ENCODE results near the gene COL18A1.

Gene COL18A1

DNA sequence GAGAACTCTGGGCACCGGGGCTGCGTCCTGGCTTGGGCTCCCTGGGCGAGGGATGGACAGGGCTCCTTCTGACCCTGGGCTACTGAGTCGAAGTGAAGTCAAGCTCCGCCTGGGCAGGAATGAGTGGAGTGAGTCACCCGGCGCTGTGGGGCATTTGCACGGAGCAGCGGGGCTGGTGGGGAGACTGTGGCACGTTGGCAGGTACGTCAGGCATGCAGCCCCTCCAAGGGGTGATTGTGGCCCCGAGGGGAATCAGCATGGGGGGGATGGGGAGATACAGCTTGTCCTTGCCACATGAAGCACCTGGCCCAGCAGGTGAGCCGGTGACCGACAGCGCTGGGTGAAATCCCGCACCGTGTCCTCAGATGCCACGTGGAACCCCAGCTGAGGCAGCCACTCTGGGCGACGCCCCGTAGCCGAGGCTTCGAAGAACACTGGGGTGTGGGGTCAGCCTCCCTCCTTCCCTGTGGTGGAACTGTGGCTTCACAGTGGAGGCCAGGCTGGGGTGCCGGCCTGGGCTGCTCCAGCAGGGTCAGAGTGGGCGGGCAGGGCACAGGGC, 62.3 kb downstream of the COL18A1 start:
- DNase-seq: peak in 1 of 42 donors; percentile 1
- intact Hi-C loops (cut with DNase I): no loop called here

- intact Hi-C loops (cut with DNase I): no loop called here
These were observed 63.3 kb downstream of the COL18A1 start for GRCh38 chr21:45468051-45468970.

DNA sequence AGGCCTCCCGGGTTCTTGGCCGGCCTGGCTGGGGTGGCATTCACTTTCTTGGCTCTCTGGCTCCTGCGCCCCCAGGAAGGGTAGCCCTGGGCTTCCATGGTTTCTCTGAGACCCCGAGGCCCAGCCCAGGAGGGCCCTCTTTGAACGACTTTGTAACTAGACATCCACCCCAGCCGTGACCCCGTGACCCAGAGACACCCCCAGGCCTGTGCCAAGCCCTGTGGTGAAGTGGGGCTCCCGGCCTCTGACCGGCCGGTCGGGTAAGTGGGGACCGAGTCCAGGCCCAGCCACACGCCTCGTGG, 64.0 kb downstream of the COL18A1 start:
- DNase-seq: no peak

More at GRCh38 chr21:45468051-45468970, 63.3 kb downstream of the COL18A1 start:
- DNase-seq: peak in 1 of 42 donors; percentile 1

DNA sequence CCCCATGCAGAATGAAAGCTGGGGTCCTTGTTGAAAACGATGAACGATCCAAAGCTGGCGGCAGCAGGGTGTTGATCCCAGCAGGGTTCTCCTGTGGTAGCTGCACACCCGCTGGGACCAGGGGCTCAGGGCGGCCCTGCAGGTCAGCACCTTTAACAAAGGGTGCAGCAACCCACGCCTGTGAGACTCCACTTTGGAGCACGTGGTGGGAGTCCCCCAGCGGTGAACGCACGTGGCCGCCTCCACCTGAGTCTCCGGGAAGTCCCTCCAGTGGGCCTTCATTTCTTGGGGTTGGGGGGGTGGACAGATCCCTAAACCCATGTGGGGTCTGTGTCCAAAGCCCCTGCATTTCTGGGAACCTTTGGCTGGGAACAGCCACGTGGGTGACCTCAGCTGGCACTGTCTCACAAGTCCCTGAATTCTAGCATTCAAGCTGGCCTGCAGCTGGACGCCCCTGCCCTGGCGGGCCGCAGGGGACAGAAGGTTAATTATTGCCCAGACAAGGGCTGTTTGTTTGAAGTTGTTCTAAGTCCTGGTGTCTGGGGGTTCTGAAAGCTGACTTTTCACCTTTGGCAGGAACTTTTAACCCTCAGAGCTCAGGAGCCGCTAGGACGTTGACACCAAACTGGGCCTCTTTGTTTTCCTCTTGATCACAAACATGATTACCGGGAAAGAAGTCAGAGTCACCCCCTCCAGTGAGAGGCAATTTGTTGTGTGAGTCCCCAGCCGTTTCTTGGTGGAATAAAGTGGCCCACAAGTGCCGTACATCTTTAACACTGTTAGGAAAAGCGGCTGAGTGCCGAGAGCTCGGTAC, 64.5 kb downstream of the COL18A1 start:
- intact Hi-C loops (cut with DNase I): no loop called here
- peak in 38 of 42 donors; percentile 20 to 84 (median 62) for DNase-seq

More for the DNA sequence above, 64.0 kb downstream of the COL18A1 start:
- intact Hi-C loops (cut with DNase I): no loop called here

- peak in 1 of 42 donors; percentile 1 for DNase-seq
- intact Hi-C loops (cut with DNase I): no loop called here
These were observed 65.1 kb downstream of the COL18A1 start for GRCh38 chr21:45470087-45470515.

DNA sequence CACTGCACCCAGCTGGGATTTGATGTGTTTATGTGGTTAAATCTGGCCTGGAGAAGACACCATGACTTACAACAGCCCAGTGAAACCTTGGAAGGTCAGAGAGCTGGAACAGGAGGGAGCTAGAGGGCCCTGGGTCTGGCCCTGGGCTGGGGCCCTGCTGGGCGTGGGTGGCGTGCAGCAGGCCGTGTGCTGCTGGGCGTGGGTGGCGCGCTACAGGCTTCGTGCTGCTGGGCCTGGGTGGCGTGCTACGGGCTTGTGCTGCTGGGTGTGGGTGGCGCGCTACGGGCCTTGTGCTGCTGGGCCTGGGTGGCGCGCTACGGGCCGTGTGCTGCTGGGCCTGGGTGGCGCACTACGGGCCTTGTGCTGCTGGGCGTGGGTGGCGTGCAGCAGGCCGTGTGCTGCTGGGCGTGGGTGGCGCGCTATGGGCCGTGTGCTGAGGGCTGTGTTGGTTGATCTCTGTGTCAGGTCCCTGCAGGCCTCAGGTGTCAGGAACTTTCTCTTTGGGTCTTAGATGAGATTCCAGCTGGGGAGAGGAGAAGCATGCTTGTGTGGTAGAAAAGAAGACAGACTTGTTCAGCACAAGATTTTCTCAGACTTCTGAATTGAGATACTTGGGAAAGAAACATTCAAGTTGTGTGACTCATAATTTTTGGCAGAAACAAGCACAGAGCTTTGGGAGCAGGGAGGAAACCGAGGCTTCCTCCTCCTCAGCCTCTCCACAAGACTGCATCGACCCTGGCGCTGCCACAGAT, 66.0 kb downstream of the COL18A1 start:
- intact Hi-C loops (cut with DNase I): no loop called here
- DNase-seq: peak in 6 of 42 donors; percentile 28 to 60 (median 32)

DNA sequence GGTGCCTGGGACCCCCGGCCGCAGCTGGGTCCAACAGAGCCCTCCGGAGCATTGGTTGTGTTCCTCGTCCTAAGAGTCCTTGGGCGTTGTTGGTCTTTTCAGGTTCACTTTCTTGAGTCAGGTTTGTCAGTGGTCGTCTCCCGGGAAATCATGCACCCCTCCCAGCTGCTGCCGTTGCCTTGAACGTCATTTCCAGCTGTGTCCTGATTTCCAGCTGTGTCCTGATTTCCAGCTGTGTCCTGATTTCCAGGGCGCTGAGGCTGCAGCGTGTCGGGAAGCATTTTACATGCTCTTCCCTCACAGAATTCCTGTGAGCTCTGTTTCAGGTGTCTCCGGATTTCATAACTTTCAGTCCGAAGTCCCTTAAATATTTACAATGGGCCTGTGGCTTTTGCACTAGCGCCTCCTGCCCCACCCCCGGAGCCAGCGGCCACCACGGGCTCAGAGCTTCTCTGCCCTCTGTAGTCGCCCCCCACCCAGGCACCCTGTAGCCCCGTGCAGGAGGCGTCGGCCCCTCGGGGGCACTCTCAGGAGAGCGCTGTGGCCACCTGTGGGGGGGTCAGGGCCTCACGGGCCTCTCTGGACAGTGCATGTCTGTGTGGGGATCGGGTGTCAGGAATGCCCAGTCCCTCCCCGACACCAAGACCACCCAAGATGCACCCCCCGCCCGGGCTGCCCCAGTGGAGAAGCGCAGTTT, 66.7 kb downstream of the COL18A1 start:
- intact Hi-C loops (cut with DNase I): no loop called here
- no peak for DNase-seq

DNA sequence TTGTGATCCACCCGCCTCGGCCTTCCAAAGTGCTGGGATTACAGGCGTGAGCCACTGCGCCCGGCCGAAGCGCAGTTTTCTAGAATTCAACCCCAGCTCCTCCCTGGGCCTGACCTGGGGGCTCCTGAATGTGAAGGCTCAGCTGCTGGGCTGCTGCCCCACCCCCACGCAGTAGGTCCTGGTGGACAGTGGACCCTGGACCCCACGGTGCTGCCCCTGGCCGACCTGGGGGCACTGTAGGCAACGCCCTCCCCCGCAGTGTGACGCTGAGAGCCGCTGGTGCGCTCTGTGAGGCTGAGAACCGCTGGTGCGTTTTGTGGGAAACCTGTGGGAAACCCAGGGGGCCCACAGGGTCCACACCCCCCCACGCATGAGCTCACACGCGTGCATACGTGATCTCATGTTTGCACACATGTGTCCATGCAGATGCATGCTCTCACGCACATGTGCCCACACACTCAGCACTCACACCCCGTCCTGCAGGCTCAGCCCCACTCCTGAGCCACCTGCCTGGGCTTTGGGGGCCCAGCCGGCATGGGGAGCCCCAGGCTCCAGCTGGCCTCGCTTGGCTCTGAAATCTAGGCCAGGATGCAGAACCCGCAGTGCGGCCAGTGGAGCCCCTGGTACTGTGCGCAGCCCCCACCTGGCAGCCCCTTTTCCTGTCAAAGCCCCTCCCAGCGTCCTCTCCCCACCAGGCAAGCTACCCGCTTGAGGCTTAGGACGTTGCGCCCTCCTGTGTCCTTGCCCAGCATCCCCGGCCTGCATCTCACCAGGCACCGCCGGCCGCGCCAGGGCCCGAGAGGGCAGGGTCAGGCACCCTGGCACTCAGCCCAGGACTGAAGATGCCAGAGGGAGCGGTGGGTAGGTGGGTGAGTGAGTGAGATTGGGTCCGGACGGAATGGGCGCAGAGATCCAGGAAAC, 67.7 kb downstream of the COL18A1 start:
- DNase-seq: peak in 4 of 42 donors; percentile 35 to 44 (median 41)
- intact Hi-C loops (cut with DNase I): no loop called here

DNA sequence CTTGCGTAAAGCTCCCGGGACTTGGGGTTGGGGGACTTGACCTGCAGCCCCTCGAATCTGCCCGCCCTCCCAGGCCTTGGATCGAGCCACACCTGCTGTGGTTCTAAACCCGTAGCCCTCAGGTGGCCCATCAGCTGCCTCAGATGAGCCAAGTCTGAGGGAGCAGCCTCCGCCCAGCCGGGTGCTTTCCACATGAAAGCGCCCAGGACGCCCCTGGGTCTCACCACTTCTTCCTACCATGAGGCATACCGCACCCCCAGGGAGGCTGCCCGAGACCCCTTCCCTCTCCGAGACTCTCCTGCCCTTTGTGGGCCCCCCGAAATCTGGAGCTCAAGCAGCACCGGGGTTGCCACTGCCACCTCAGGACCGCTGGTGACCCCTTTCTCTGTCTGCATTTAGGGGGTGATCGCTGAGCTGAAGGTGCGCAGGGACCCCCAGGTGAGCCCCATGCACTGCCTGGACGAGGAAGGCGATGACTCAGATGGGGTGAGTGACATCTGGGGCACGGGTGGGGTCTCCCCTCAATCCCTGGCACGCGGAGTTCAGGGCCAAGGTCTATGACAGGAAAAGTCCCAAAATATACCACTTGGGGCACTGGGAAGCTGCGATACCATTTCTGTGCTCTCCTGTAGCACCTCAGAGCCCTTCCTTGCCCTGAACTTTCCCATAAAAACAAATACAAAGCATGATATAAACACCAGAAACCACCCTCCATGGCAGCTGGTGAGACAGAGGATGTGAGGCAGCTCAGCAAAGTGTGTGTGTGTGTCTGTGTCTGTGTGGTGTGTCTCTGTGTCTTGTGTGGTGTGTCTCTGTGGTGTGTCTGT, 68.7 kb downstream of the COL18A1 start:
- intact Hi-C loops (cut with DNase I): no loop called here
- DNase-seq: no peak

DNA sequence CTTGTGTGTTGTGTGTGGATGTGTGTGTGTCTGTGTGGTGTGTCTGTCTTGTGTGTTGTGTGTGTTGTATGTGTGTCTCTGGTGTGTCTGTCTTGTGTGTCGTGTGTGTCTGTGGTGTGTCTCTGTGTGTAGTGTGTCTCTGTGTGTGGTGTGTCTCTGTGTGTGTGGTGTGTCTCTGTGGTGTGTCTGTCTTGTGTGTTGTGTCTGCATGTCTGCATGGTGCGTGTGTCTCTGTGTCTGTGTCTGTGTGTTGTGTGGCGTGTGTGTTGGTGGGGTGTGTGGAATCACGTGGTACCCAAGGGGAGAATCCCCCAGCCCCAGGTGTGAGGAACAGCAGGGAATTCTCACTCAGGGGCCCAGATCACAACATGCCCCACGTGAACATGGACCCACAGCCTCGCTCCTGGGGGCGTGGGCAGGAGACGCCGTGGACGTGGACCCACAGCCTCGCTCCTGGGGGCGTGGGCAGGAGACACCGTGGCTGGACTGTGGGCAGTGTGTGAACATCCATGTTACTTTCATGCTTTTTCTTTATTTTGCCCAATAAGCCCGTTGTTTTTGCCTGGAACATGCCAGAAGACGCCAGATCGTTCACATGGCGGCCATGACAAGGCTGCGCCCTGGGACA, 69.5 kb downstream of the COL18A1 start:
- no peak for DNase-seq
- intact Hi-C loops (cut with DNase I): no loop called here

DNA sequence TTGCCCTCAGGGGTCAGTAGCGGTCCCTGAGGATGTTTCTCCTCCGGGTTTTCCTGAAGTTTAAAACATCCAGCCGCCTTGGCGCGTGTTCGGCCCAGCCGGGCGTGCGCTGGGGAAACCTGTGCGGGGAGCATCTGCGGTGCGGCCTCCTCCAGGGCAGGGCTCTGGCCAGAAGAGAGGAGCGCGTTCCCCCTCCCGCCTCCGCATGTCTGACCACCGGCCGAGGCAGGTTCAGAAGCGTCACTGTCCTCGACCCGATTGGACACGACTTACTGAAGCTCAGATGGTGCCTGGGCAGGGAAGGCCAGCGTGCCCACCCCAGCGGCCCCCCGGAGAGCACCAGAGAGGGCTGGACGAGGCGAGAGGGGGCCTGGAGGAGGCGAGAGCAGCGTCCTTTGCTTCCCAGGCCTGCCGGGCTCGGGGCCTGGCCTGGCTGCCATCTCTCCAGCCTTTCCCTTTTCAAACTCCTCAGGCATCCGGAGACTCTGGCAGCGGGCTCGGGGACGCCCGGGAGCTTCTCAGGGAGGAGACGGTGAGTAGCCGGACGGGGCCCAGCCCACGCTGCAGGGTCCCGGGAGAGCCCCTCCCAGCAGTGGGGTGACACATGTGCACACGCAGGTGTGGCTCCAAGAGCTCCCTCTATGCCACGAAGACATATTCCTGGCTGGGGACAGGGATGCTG, 70.2 kb downstream of the COL18A1 start:
- intact Hi-C loops (cut with DNase I): no loop called here

GRCh38 chr21:45475797-45476570, 71.0 kb downstream of the COL18A1 start:
- intact Hi-C loops (cut with DNase I): no loop called here
- no peak for DNase-seq

More for the DNA sequence above, 70.2 kb downstream of the COL18A1 start:
- no peak for DNase-seq

DNA sequence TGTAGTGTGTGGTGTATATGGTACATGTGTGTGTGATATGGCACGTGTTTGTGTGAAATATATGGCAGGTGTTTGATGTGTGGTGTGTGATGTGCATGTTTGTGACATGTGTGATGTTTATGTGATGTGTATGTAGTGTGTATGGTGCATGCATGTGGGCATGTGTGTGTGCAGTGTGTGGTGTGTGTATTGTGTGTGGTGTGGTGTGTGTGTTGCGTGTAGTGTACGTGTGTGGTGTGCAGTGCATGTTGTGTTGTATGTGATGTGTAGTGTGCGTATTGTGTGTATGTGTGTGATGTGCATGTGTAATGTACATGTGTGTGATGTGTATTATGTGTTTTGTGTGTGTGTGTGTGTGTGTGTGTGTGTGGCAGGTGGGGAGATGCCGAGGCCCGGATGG, 71.6 kb downstream of the COL18A1 start:
- intact Hi-C loops (cut with DNase I): no loop called here
- no peak for DNase-seq

DNA sequence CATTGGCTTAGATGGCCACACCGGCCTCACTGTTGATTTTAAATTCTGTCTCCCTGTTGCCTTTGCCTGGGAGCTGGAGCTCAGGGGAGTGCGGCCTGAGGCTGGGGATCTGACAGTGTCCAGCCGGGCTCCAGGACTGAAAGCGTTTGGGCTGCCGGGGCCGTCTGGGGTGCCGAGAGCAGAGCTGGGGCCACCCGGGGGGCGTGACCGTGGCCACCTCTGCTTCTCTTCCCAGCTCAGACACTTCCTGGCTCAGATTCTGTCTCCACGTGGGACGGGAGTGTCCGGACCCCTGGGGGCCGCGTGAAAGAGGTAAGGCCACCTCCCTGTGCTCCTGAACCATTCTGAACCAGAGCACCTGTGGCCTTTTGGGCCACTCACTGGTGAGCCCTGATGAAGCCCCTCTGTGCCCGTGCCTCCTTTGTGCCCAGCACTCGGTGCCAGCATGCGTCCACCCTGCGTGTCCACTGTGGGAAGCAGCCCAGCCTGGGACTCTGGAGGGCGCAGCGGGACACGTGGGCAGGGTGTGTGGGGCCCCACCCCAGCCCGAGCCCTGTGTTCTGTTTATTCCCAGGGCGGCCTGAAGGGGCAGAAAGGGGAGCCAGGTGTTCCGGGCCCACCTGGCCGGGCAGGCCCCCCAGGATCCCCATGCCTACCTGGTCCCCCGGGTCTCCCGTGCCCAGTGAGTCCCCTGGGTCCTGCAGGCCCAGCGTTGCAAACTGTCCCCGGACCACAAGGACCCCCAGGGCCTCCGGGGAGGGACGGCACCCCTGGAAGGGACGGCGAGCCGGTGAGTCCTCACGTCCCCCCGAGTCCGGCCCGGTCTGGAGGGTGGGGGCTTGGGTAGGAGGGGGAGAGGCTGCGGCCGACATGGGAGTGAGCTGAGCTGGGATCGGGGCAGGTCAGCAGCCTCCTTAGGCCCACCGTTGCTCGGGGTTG, 72.5 kb downstream of the COL18A1 start:
- DNase-seq: no peak
- intact Hi-C loops (cut with DNase I): no loop called here

Measured in head of caudate nucleus (tissue), 42 donors.